ENCODE results near the gene TARBP1. TPM values are rescaled to one million over a fixed set of nuclear protein-coding genes. Genes with fewer than 3 reads are reported as not detected.

Gene TARBP1
- total RNA-seq, 2 experiments from 2014 or later: 30.0 to 49.8 TPM

- Histone ChIP-seq H3K4me3 (ENCODE audit: low read depth, low read length, poor library complexity, severe bottlenecking) (no peak overlapping the region), H3K9me3 (ENCODE audit: low read length) (no peaks in the 10 kb centered on the region), H3K4me1 (ENCODE audit: insufficient read depth, low read length, poor library complexity, severe bottlenecking) (peaks cover 47% of the 10 kb centered on the region), H3K36me3 (ENCODE audit: insufficient read depth, low read length) (no peaks in the 10 kb centered on the region), H2AFZ (ENCODE audit: low read length) (peak overlapping the region; percentile 76; the same call in 1 of the 2 replicates), H3K79me2 (ENCODE audit: insufficient read depth, low read depth, low read length) (no peaks in the 10 kb centered on the region), H3K27ac (ENCODE audit: low read depth, low read length, poor library complexity, severe bottlenecking) (no peak overlapping the region), H3K9me2 (ENCODE audit: insufficient read depth, low read length) (no peaks in the 10 kb centered on the region), H4K20me1 (ENCODE audit: insufficient read depth, low read length) (no peaks in the 10 kb centered on the region), H3K4me2 (ENCODE audit: low read length) (no peak overlapping the region)
- CTCF ChIA-PET (ENCODE audit: unreplicated experiment): interaction anchor here (1.9 kb wide), 1 partner anchor 16 kb away, joined by 5 read pairs; no protein-coding TSS in a partner anchor
- TF ChIP-seq EZH2phosphoT487 (IDR thresholded peaks at IDR 0.05; ENCODE audit: borderline replicate concordance, low read depth, low read length) (no peak), CTCF (conservative IDR thresholded peaks at IDR 0.05; ENCODE audit: low read length) (no peak)
- POLR2A ChIA-PET: interaction anchor here (1.0 to 1.8 kb wide), 8 partner anchors 10 to 94 kb away, joined by 3 to 8 read pairs (median 4); partner anchors contain the start of gene IRF2BP2
- intact Hi-C loops (cut with micrococcal nuclease; ENCODE audit: unreplicated experiment): no loop called here
- no peak for DNase-seq (ENCODE audit: low spot score)
- no TSS peak for BruUV-seq (replicated peaks)
These were observed 36.4 kb upstream of the TARBP1 start for GRCh38 chr1:234515411-234515810.

GRCh38 chr1:234512451-234512861, 33.5 kb upstream of the TARBP1 start:
- Histone ChIP-seq H3K4me1 (ENCODE audit: insufficient read depth, low read length, poor library complexity, severe bottlenecking) (peaks cover 24% of the 10 kb centered on the region), H3K4me3 (ENCODE audit: low read depth, low read length, poor library complexity, severe bottlenecking) (no peak overlapping the region), H3K9me2 (ENCODE audit: insufficient read depth, low read length) (no peaks in the 10 kb centered on the region), H3K9me3 (ENCODE audit: low read length) (no peaks in the 10 kb centered on the region), H3K27ac (ENCODE audit: low read depth, low read length, poor library complexity, severe bottlenecking) (no peak overlapping the region), H4K20me1 (ENCODE audit: insufficient read depth, low read length) (no peaks in the 10 kb centered on the region), H3K79me2 (ENCODE audit: insufficient read depth, low read depth, low read length) (no peaks in the 10 kb centered on the region), H3K36me3 (ENCODE audit: insufficient read depth, low read length) (no peaks in the 10 kb centered on the region), H3K4me2 (ENCODE audit: low read length) (peak overlapping the region; percentile 29), H2AFZ (ENCODE audit: low read length) (peak overlapping the region; percentile 92)
- intact Hi-C loops (cut with micrococcal nuclease; ENCODE audit: unreplicated experiment): no loop called here
- no TSS peak for BruUV-seq (replicated peaks)
- no peak for DNase-seq (ENCODE audit: low spot score)
- TF ChIP-seq EZH2phosphoT487 (IDR thresholded peaks at IDR 0.05; ENCODE audit: borderline replicate concordance, low read depth, low read length): no peak
- TF ChIP-seq CTCF (conservative IDR thresholded peaks at IDR 0.05; ENCODE audit: low read length): no peak
- ChIA-PET POLR2A (no interaction called here), CTCF (ENCODE audit: unreplicated experiment) (no interaction called here)

GRCh38 chr1:234509457-234510328, 30.7 kb upstream of the TARBP1 start:
- H3K9me2 ChIP-seq (ENCODE audit: insufficient read depth, low read length): no peaks in the 10 kb centered on the region
- no peaks in the 10 kb centered on the region for H3K36me3 ChIP-seq (ENCODE audit: insufficient read depth, low read length)
- H3K4me2 ChIP-seq (ENCODE audit: low read length): no peak overlapping the region
- intact Hi-C loops (cut with micrococcal nuclease; ENCODE audit: unreplicated experiment): no loop called here
- CTCF ChIA-PET (ENCODE audit: unreplicated experiment): interaction anchor here (1.2 kb wide), 1 partner anchor 20 kb away, joined by 4 read pairs; no protein-coding TSS in a partner anchor
- no peak overlapping the region for H3K27ac ChIP-seq (ENCODE audit: low read depth, low read length, poor library complexity, severe bottlenecking)
- H3K9me3 ChIP-seq (ENCODE audit: low read length): no peaks in the 10 kb centered on the region
- TF ChIP-seq EZH2phosphoT487 (IDR thresholded peaks at IDR 0.05; ENCODE audit: borderline replicate concordance, low read depth, low read length) (no peak), CTCF (conservative IDR thresholded peaks at IDR 0.05; ENCODE audit: low read length) (no peak)
- POLR2A ChIA-PET: interaction anchor here (0.6 to 2.8 kb wide), 11 partner anchors 9 to 507 kb away, joined by 3 to 10 read pairs (median 4); no protein-coding TSS in a partner anchor
- H4K20me1 ChIP-seq (ENCODE audit: insufficient read depth, low read length): no peaks in the 10 kb centered on the region
- no peaks in the 10 kb centered on the region for H3K79me2 ChIP-seq (ENCODE audit: insufficient read depth, low read depth, low read length)
- no peak overlapping the region for H2AFZ ChIP-seq (ENCODE audit: low read length)
- H3K4me1 ChIP-seq (ENCODE audit: insufficient read depth, low read length, poor library complexity, severe bottlenecking): peaks cover 9% of the 10 kb centered on the region
- no peak for DNase-seq (ENCODE audit: low spot score)
- no TSS peak for BruUV-seq (replicated peaks)
- no peak overlapping the region for H3K4me3 ChIP-seq (ENCODE audit: low read depth, low read length, poor library complexity, severe bottlenecking)

All from OCI-LY7 (cell line).